Amniotic epithelial cell (primary cell): Measurements from ENCODE around the gene CPT1B.

Source experiments
- DNase-seq: peaks from one replicate; pipeline ENCODE4 v3.0.0-alpha.2; 2010; ENCODE audit warnings: low read depth

The CPT1B gene

DNA sequence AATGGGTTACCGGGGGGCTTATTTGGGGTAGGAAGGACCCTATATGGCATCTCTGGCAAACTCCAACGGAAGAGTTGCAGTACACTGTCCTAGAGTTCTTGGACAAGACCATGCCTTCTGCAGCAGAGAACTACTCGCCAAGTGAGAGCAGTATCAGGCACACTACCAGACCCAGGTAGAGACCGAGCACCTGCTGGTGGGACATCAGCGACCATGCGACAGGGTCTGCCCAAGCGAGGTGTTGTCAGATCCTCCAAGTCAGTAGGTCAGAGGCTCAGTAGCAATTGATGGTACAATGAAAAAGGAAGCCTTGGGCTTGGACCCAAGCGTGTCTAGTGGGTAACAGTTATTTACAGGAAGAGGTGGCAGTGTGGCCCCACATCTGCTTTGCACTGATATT is 7.6 kb upstream of the CPT1B start:
- no peak for DNase-seq

DNA sequence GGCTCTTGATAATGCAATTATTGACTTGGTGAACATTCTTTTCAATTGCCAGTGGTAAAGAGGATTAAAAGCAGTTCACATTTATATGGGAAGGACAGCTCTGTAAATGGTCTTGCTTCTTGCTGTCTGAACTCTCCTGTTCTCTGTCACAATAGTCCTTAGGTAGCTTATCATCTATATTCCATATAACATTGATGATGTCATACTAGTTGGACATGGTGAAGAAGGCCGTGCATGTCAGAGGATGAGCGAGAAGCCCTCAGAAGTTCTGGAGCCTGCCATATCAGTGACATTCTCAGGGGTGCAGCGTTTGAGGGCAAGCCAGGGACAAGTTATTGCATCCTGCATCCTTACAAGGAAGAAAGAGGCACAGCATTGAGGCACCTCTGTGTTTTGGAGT is 7.0 kb upstream of the CPT1B start:
- no peak for DNase-seq

DNA sequence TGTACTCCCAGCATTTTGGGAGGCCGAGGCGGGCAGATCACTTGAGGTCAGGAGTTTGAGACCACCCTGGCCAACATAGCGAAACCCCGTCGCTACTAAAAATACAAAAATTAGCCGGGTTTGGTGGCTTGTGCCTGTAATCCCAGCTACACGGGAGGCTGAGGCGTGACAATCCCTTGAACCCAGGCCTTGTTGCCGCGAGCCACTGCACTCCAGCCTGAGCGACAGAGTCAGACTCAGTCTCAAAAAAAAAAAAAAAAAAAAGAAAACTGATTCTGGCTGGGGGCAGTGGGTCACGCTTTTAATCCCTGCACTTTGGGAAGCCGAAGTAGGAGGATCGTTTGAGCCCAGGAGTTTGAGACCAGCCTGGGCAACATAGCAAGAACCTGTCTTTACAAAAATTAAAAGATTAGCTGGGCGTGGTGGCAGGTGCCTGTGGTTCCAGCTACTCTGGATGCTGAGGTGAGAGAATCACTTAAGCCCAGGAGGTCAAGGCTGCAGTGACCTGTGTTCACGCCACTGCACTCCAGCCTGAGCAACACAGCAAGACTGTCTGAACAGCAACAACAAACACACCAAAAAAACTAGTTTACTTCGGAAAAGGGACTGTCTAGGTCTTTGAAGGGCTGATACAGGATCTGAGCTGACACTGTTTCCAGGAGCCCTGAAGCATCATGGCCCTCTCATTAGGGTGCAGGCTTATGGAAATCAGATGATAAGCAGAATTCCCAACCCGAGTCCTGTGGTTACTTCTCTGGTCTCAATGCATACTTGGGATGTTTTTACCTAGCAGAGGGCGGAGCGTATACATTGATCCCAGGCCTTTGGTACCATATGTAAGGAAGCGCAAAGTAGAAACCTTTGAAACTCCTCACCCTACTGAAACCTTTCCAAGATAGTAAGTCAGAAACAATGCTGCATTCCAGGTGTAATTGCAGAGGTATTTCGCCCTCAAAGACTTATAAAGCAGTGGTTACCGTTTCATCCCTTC is 6.2 kb upstream of the CPT1B start:
- no peak for DNase-seq

- DNase-seq = no peak
Observed at GRCh38 chr22:50583294-50583861, 5.2 kb upstream of the CPT1B start.

- peak; percentile 94 for DNase-seq
Observed at GRCh38 chr22:50582493-50583293, 4.5 kb upstream of the CPT1B start, which contains the start of gene CHKB. CHKB (minus strand) TSS chr22:50582849; CDS start chr22:50582781, 68 bp downstream.

- no peak for DNase-seq
Observed at GRCh38 chr22:50581950-50582492, 3.8 kb upstream of the CPT1B start.

GRCh38 chr22:50581031-50581949 is 3.1 kb upstream of the CPT1B start:
- no peak for DNase-seq

DNA sequence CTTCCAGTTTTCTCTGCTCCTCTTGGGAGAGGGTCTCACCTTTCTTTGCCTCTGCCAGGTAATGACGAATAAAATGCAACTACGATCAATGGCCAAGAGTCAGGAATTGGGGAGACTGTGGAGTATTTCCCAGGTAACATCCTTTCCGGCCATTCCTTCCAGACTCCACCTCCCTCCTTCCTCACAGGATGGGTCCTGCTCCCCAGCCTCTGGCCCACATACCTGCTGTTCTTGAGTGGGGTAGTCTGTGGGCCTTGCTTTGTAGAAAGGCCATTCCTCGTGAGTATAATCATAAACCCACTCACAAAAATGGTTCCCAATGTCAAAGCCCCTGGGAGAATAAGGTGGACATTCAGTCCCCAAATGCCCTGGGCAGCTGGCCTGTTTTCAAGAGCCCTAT is 1.5 kb upstream of the CPT1B start:
- DNase-seq = no peak

GRCh38 chr22:50578776-50579310 is 616 bp upstream of the CPT1B start:
- DNase-seq = no peak

DNA sequence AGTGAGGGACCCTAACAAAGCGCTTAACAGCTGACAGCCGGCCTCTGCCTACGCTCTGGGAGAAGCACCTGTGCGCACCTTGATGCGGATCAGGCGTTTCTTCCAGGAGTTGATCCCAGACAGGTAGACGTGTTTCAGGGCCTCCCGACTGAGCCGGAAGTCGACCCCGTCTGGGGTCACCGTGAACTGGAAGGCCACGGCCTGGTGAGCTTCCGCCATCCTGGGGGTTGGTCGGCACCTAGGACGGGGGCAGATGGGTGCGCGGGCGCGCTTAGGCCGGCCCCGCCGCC is 585 bp downstream of the CPT1B start:
- no peak for DNase-seq

DNA sequence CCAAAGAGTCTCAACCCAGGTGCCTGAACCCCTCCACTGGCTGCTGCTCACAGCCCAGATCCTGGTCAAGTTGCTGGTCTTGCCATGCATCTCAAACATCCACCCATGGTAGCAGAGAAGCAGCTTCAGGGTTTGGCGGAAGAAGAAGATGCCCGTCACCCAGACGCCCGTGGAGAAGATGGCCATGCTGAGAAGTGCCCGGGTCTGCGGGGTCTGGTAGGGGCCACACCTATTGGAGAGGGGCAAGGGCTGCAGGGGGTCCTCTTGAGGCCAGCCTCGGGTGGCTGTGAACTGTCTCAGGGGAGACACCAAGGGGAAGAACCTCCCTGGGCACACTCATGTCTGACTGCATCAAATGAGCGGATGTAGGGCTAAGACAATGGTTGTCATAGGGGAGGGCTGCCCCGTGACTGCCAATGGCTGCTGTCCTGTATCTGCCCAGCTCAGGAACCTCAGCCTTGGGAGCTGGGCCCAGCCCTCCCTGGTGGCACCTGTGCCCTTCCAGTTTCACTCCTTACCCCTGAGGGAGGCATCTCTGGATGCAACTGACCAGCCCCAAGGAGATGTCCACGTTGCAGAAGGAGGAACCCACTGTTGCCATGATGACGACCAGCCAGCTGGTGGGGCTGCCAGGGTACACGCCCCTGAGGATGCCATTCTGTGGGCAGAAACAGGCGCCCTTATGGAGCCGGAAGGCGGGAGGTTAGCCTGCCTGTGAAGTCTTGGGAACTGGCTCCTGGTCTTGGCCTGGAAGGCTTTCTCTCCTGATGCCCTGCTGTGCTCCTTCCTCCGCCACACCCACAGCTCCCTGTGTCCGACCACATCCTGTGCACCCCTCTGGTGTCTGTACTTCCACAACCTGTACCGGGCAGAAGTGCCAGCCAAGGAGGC is 1.2 kb downstream of the CPT1B start:
- DNase-seq = no peak

GRCh38 chr22:50576070-50576469 is 2.2 kb downstream of the CPT1B start:
- DNase-seq = peak; percentile 68

- DNase-seq = no peak
Observed at GRCh38 chr22:50575426-50575941, 2.7 kb downstream of the CPT1B start.

- DNase-seq = no peak
Observed at GRCh38 chr22:50574383-50574755, 3.9 kb downstream of the CPT1B start.

DNA sequence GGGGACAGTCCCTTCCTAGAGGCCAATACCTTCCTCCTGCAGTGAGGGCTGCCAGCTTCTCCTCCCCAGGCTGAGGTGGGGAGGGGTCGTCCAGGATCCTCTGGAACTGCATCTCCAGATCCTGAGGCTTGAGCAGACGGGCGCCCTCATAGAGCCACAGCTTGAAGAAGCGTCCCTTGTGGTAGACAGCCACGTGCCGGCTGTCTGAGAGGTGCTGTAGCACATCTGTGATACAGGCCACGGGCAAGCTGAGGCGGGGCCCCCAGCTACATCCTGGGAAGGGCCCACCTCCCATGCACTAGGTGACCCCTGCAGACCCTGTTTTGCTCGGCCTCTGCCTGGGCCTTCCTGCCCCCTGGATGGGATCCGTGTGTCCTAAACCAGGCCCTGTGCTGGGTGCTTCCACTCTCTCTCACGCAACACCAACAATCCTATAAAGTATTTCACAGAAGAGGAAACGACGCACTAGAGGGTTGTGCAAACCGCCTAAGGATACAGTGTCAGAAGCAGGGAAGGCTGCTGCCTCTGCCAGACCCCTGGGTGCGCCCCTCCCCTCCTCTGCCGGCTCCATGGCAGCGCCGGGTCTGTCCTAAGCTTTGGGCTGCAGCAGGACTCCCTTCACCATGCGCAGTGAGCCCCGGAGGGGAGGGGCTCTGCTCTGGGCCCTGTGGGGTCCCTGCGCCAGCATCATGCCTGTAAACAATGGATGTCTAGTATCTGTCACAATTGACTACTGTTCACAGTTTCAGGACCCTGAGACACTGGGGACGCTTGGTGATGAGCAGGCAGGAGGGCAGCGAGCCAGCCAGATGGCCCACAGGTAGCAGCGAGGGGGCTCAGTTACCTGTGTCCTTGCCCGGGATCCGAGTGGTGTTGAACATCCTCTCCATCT is 4.5 kb downstream of the CPT1B start:
- DNase-seq = no peak

- DNase-seq = no peak
Observed at GRCh38 chr22:50572965-50573364, 5.3 kb downstream of the CPT1B start.

GRCh38 chr22:50571264-50572175 is 6.7 kb downstream of the CPT1B start:
- no peak for DNase-seq

DNA sequence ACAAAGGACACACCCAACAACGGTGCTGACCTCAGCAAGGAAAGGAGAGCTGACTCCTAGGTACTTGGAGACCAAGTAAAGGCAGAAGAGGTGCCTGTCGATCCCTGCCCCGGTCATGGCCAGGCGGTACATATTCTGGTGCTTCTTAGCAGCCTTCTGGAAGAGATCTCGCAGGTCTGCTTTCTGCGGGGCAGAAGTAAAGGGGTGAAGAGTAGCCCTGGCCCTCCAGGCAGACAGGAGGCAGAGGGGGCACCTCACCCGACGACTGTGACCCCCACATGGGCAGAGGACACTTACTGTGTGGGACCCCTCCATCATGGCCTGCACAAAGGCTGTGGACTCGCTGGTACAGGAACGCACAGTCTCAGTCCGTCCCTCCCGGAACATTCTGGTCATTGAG is 7.4 kb downstream of the CPT1B start:
- no peak for DNase-seq
